Neural cell (in vitro differentiated cells): ENCODE measurements around the gene DDX25.

Experiments used
- CTCF ChIP-seq: fragments of 450-650 bp; IDR thresholded peaks from 2 replicates; pipeline ENCODE4 v1.5.1; 2014; ENCODE audit warnings: antibody characterized with exemption, mild to moderate bottlenecking, moderate library complexity; ENCODE audit not compliant: poor library complexity, severe bottlenecking
- TF ChIP-seq, protein P1 (sequence below): IDR thresholded peaks from 2 replicates; pipeline ENCODE4 v1.6.1; 2012; ENCODE audit warnings: borderline replicate concordance

DNA sequence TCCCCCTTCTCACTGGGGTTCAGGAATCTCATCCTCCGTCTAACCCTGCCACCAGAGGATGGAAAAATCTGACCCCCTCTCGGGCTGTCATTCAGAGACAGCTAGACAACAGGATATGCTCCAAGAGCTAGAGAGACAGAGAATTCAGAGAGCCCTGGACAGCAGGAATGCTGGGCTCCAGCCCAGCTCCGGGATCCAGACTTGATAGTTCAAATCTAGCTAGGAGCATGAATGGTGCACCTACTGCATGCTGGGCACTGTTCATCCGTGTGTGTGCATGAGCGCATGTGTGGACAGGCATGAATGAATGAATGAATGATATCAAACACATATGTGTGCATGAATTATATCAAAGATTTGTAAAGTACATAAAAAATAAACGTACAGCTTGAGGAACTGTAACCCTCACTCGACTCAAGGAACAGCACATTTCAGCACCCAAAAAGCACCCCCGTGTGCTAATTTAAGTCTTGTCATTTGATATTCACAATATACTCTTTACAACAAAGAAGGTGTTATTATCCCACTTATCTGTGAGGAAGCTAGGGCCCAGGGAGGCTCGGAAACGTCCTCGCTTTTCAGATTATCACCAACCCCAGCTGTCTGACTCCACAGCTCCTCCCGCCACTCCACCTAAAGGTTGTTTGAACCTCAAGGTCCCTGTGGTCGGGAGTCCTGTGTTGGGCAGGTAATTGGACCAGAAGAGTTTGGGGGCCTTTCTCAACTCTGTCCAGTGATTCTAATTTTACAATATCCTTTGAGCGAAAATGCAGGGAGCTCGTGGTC lies 40.9 kb downstream of the DDX25 start:
- no peak for TF ChIP-seq CTCF
- TF ChIP-seq, protein P1, sequence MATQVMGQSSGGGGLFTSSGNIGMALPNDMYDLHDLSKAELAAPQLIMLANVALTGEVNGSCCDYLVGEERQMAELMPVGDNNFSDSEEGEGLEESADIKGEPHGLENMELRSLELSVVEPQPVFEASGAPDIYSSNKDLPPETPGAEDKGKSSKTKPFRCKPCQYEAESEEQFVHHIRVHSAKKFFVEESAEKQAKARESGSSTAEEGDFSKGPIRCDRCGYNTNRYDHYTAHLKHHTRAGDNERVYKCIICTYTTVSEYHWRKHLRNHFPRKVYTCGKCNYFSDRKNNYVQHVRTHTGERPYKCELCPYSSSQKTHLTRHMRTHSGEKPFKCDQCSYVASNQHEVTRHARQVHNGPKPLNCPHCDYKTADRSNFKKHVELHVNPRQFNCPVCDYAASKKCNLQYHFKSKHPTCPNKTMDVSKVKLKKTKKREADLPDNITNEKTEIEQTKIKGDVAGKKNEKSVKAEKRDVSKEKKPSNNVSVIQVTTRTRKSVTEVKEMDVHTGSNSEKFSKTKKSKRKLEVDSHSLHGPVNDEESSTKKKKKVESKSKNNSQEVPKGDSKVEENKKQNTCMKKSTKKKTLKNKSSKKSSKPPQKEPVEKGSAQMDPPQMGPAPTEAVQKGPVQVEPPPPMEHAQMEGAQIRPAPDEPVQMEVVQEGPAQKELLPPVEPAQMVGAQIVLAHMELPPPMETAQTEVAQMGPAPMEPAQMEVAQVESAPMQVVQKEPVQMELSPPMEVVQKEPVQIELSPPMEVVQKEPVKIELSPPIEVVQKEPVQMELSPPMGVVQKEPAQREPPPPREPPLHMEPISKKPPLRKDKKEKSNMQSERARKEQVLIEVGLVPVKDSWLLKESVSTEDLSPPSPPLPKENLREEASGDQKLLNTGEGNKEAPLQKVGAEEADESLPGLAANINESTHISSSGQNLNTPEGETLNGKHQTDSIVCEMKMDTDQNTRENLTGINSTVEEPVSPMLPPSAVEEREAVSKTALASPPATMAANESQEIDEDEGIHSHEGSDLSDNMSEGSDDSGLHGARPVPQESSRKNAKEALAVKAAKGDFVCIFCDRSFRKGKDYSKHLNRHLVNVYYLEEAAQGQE, result no peak
